K562 treated with DMSO at 1 percent for 48 hours (cell line): ENCODE data around the gene LOXL1. TPM values are rescaled to one million over a fixed set of nuclear protein-coding genes. Genes with fewer than 3 reads are reported as not detected.

Experiments
- total RNA-seq: library from RNA; unstranded; fragments of 300-600 nt; gene quantifications from 2 replicates; pipeline ENCODE4 v1.2.3, GENCODE V29; 2022; ENCODE audit warnings: low replicate concordance; ENCODE audit errors: extremely low read depth

Gene LOXL1, protein sequence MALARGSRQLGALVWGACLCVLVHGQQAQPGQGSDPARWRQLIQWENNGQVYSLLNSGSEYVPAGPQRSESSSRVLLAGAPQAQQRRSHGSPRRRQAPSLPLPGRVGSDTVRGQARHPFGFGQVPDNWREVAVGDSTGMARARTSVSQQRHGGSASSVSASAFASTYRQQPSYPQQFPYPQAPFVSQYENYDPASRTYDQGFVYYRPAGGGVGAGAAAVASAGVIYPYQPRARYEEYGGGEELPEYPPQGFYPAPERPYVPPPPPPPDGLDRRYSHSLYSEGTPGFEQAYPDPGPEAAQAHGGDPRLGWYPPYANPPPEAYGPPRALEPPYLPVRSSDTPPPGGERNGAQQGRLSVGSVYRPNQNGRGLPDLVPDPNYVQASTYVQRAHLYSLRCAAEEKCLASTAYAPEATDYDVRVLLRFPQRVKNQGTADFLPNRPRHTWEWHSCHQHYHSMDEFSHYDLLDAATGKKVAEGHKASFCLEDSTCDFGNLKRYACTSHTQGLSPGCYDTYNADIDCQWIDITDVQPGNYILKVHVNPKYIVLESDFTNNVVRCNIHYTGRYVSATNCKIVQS
- total RNA-seq: not detected in 2 replicates

DNA sequence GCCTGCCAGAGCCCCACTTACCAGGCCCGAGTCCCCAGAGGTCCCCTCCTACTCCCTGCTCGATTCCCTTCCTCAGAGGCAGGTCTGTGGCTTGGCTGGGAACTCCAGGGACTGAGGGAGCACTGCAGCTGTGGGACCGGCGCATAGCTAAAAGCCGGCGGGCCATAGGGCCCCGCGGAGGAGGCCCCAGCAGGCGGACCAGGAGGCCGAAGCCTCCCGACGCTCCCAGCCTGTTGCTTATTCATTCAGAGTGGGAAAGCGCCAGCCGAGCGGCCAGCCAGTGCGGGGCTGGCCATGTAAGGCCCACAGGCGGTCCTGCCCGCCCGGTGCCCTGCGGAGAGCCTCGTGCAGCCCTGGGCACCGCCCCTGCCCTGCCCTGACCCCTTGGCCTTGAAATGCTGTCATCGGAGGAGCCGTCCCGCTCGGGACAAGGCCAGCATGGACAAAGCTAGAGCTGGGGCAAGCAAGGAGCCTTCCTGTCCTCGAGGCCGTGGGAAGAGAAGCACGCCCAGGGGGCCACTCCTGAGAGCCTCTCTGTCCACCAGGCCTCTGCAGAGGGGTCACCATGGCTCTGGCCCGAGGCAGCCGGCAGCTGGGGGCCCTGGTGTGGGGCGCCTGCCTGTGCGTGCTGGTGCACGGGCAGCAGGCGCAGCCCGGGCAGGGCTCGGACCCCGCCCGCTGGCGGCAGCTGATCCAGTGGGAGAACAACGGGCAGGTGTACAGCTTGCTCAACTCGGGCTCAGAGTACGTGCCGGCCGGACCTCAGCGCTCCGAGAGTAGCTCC lies at the start of gene LOXL1:
Gene LOXL1, plus strand, starts transcription at position 244 of the 784 bp plus-strand sequence. Its CDS starts 322 bp downstream, at position 566.

DNA sequence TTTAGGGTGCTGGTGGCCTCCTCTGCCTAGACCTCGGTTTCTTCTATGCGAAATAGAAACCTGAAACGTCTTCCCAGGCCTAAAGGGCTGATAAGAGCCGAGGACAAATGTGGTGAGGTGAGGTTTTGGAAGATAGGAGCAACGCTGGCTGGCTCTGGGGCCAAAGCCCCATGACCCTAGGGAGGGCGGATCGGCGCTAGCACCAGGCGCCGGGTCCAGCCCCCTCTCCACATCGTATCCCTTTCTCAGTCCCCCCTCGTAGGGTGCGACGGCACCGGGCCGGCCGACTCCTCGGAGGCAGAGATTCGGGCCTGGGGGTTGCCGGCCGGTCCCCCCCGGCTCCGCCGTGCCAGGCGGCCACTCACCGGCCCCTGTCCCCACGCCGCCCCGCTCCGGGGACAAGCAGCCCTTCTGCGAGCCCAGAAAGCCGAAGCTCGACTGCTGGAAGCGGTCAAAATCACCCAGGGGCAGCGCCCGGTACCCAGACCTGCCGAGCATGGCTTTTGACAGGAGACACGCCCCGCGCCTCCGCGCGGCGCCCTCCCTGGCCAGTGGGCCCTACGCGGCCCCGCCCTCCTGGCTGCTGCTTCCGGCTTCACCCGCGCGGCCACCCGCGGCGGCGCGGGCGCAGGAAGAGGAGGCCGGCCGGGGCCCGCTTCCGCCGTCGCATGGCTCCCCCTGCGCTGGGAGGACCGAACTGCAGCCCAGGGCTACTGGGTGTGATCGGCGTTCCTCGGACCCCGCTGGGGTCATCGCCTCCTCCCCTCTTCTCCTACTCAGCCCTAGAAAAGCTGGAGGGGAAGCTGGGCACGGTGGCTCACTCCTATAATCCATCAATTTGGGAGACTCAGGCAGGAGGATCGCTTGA lies 65.7 kb downstream of the LOXL1 start, which contains the start of gene STOML1:
Gene STOML1, minus strand, starts transcription at position 570 of the 868 bp plus-strand sequence. Its CDS starts 72 bp downstream, at position 498.

DNA sequence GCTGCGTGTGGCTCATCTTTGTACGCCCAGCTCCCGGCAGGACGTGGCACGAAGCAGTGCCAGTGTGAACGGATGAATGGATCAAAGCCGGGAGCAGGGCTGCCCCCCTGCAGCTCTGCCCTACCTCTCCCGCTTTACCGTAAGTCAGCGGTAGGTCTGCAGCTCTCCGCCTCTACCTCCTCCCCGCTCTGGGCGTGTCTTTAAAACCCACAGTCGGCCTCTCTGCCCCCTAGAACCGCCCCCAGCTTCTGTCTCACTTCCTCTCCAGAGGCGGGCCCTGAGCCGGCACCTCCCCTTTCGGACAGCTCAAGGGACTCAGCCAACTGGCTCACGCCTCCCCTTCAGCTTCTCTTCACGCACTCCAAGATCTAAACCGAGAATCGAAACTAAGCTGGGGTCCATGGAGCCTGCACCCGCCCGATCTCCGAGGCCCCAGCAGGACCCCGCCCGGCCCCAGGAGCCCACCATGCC lies 68.2 kb downstream of the LOXL1 start, which contains the start of gene PML:
Gene PML, plus strand, starts transcription at position 304 of the 471 bp plus-strand sequence. Its CDS starts 97 bp downstream, at position 401.

Other genes with a start within 250 kb of the LOXL1 start
- not detected in 2 replicates for gene CD276, start 242.1 kb upstream of the LOXL1 start, total RNA-seq
- gene INSYN1, start 173.1 kb upstream of the LOXL1 start, total RNA-seq: not detected in 2 replicates
- gene TBC1D21, start 52.9 kb upstream of the LOXL1 start, total RNA-seq: not detected in 2 replicates
- gene STOML1, start 65.8 kb downstream of the LOXL1 start, total RNA-seq: not detected in 2 replicates
- not detected in 2 replicates for gene PML, start 68.3 kb downstream of the LOXL1 start, total RNA-seq
- not detected in 2 replicates for gene GOLGA6A, start 156.1 kb downstream of the LOXL1 start, total RNA-seq
- gene ISLR2, start 204.1 kb downstream of the LOXL1 start, total RNA-seq: not detected in 2 replicates
- not detected in 2 replicates for gene ISLR, start 247.2 kb downstream of the LOXL1 start, total RNA-seq